Hepatic stellate cell (primary cell): Measurements from ENCODE around the gene THBD.

Experiments
- DNase-seq: peaks from one replicate; pipeline ENCODE4 v3.0.0; 2011; ENCODE audit warnings: low spot score

THBD gene, protein sequence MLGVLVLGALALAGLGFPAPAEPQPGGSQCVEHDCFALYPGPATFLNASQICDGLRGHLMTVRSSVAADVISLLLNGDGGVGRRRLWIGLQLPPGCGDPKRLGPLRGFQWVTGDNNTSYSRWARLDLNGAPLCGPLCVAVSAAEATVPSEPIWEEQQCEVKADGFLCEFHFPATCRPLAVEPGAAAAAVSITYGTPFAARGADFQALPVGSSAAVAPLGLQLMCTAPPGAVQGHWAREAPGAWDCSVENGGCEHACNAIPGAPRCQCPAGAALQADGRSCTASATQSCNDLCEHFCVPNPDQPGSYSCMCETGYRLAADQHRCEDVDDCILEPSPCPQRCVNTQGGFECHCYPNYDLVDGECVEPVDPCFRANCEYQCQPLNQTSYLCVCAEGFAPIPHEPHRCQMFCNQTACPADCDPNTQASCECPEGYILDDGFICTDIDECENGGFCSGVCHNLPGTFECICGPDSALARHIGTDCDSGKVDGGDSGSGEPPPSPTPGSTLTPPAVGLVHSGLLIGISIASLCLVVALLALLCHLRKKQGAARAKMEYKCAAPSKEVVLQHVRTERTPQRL

DNA sequence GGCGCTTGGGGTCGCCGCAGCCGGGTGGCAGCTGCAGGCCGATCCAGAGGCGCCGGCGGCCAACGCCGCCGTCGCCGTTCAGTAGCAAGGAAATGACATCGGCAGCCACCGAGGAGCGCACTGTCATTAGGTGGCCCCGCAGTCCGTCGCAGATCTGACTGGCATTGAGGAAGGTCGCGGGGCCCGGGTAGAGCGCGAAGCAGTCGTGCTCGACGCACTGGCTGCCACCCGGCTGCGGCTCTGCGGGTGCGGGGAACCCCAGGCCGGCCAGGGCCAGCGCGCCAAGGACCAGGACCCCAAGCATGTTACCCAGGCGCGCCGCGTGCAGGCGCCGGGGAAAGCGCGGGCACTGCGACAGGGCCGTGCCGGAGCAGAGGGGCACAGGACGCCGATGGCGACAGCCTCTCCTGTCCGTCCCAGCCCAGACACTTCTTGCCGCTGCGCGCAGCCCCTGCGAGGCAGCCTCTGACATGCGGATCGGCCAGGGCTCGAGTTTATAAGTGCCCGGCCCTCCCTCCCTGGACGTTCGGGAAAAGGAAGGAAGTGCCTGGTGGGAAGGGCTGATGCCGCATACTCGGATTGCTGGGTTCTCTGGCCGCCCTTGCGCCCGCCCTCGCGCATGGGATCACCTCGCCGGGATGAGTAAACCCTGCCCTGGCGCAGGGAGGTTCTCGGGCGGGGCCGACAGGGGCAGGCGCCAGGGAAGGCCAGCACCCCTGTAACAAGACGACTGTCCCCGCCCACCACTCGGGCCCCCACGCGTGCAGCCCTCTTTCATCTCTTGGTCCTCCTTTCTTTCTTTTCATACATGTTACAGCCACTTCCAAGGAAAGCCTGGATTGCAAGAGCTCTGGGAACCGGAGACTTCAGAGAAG, at the start of gene THBD:
TSS of gene THBD (minus strand) at position 472 of the 875 bp plus-strand sequence. CDS start at position 304, 168 bp downstream.
- DNase-seq = peak; percentile 34

DNA sequence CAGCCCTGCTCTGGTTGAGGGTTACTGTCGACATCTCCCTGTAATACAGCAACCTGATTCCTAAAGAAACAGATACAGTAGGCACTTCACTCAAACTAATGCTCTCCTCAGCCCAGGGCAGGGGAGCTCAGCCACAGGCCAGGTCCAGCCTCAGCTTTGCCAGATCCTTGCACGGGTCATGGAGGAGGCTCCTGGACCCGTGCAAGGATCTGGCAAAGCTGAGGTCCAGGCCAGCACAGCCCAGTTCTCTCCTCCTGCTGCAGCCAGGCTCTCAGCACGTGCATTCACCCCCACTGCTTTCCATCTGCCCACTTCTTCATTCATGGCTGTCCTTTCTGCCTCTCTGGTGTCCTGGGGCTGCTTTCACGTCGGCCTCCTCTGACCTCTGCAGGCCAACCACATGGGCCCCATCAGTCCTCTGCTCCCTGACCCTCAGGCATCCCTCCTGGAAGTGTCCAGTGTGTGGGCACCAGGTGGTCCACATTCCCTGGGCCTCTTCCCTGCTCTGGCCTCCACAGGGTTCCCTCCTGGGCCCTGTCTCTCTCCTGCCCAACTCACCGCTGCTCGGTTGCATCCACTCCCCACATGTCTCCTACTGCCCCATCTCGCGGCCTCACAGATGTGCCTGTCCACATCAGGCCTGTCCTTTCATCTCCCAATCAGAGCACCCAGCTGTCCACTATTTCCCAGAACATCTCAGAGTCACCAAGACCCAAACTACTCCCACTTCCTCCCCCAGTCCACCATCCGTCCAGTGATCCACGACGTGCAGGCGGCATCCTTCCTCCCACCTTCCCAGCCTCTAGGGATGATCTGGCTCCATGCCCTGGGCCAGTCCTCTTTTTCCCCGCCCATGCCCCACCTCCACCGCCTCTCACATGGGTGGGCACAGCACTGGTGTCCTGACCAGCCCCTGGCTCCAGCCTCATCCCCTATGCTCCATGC, 48.4 kb upstream of the THBD start:
- DNase-seq = no peak

- DNase-seq = no peak
Measured at GRCh38 chr20:23096986-23097520, 47.6 kb upstream of the THBD start.

GRCh38 chr20:23096097-23096496, 46.6 kb upstream of the THBD start:
- no peak for DNase-seq

- DNase-seq = no peak
Measured at GRCh38 chr20:23095499-23095898, 46.0 kb upstream of the THBD start.

- no peak for DNase-seq
Measured at GRCh38 chr20:23094927-23095326, 45.5 kb upstream of the THBD start.

DNA sequence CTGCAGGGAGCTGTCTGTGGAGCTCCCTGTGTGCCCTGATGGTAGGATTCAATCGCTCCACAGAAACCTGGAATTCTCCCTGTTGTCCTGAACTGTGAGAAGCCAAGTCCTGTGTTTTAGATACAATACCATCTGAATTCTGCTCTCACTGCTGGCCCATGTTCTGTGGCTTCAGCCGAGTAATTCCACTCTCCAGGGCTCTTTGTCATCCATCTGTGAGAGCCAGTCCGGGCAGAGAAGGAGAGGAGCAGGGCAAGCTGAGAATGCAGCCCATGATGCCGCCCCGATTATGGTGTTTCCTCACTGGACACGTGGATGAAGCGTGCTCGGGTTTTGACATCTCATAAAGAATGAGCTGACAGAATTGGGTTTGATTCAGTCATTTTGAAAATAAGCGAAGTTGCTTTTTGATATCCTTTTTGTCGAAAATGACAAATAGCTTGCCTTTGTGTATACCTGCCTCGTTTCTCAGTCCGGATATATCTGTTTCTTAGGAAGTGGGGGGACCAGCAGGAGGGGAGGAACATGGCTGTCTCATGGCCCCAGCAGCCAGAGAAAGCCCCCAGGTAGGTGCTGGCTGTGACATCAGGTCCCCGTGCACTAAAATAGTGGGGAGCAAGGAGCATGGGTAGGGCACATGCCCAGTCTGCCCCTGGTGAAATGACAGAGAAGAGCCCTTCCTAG, 44.9 kb upstream of the THBD start:
- no peak for DNase-seq

GRCh38 chr20:23093613-23094012, 44.1 kb upstream of the THBD start:
- no peak for DNase-seq

GRCh38 chr20:23092861-23093495, 43.5 kb upstream of the THBD start:
- DNase-seq = no peak

DNA sequence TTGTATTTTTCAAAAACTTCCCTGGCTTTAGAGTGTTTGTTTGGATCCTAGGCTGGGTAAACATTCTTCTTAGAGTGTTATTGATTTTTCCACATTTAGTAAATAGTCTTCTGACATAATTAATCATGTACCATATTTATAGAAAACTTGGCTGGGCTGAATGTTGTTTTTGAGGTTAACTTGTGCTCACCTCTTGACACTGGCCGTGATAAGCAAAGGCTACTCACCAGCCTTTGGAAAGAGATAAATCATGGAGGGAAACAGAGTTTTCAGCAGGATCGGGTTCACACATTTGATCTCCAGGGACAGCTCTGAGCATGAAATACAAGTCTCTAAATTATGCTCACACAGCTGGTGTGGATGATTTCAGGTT, 42.9 kb upstream of the THBD start:
- DNase-seq = no peak

DNA sequence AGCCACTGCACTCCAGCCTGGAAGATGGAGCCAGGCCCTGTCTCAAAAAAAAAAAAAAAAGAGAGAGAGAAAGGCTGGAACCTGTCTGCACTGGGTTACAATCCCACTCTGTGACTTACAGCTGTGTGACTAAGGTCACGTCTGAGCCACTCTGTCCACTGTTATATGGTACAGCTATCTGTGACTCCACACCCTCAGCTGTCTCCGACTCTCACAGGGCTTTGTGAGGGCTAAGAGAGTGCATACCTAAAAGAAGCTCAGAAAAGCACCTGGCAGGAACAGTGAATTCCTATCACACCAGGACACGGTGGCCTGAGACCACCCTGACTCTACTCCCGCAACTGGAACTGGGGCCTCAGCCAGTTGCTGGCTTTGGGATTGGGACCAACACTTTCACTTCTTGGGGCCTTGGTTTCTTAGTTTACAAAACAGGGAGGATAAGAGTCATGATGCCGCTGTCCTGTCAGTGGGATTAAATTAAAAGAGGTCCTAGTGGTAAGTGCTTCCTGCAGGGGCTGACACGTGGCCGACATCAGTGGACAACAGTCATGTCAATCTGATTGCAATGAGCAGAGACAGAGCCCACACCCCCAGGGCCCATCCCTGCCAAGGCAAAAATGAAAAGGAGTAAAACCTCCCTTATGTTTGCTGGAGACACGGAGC, 42.4 kb upstream of the THBD start:
- no peak for DNase-seq

DNA sequence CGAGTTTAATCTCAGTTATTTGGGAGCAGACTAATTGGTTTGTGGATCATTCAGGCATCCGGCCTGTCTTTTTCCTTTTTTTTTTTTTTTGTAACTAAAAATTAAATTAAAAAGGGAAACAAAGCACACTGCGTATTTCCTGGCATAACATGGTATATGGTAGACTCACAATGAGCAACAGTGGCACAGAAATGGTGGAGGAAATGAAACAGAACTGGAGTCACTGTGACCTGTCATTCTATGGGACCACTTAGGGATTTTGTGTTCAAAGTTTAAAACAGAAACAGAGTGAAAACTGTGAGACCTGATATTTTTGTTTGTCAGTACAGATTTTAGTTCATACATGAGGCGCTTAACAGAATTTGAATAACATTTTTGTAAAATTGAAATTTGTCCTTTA, 41.4 kb upstream of the THBD start:
- no peak for DNase-seq

- DNase-seq = no peak
Measured at GRCh38 chr20:23090147-23090546, 40.7 kb upstream of the THBD start.

DNA sequence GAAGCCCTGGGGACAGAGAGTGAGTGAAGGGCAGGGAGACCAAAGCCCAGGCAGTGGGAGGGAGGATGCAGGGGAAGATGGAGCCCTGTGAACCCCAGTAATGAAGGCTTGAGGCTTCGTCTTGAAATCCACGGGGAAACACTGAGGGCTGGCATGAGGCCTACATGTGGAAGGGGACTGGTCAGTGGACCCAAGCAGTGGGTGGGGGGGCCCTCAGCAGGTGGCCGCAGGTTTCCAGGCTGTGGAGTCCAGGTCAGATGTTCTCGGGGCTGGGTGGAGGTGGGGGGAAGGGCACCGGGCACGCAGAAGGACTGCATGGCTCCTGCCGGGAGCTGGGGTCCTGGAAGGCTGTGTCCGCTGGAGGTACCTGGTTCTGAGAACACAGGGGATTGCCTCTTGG, 39.4 kb upstream of the THBD start:
- DNase-seq = no peak

GRCh38 chr20:23087587-23088251, 38.2 kb upstream of the THBD start:
- no peak for DNase-seq

DNA sequence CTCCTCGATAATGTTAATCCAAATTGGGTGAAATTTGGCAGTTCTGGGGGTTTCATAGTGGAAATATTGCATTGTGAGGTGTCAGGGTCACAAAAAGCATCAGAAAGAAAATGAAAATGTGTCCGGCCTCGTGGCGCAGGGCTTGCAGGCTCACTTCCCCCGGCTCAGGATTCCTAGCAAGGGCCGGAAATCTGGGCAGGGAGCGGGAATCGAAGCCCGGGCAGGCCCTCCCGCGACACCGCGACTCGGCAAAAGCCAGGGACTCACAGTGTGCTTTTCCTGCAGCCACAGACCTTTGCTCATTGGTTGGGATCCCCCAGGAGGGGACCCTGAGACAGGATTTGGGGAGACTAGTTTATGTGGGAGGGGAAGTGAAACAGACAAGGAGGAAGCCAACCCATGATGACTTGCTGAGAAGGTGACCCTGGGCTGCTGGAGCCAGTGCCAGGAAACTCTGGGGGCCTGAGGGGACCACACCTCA, 37.5 kb upstream of the THBD start:
- no peak for DNase-seq

DNA sequence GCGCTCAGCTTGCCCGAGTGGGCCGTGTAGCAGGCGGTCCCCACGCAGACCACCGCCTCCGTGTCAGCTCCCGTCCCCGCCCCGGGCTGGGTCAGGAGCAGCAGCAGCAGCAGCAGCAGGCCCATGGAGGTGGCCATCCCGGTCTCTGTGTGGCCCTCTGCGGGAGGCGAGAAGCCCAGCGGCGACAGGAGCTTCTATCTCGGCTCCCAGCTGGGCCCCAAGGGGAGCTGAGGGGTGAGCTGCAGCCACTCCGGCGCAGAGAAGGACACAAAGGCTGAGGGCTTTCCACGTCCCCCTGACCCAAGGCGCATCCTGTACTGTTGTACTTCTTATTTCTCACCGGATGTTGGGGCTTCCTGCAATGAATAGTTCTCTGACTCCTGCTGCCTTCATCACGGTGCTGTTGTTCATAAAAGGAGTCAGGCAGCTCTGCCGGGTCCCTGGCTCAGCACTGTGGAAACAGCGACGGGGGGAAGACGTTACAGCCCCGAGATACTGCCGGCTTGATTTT, 36.6 kb upstream of the THBD start, which contains the start of gene CD93:
TSS of gene CD93 (minus strand) at position 269 of the 511 bp plus-strand sequence. CDS start at position 137, 132 bp downstream.
- DNase-seq = peak; percentile 52

GRCh38 chr20:23085436-23086055, 36.1 kb upstream of the THBD start:
- DNase-seq = no peak
